Ureter (tissue), 1 donor: Measurements from ENCODE around the gene KCNA10. TPM values are rescaled to one million over a fixed set of nuclear protein-coding genes. Genes with fewer than 3 reads are reported as not detected.

ENCODE experiments used
- DNase-seq: peaks from one replicate; pipeline ENCODE4 v3.0.0-alpha.2; 2020; ENCODE audit warnings: low spot score
- total RNA-seq: library from RNA; stranded (reverse); gene quantifications from one replicate; pipeline ENCODE4 v1.2.4, GENCODE V29; 2023
- donor health status: DM: yes; HTN: yes; CAD: no.

KCNA10 gene
- total RNA-seq, 1 donor from 2014 or later = not detected

DNA sequence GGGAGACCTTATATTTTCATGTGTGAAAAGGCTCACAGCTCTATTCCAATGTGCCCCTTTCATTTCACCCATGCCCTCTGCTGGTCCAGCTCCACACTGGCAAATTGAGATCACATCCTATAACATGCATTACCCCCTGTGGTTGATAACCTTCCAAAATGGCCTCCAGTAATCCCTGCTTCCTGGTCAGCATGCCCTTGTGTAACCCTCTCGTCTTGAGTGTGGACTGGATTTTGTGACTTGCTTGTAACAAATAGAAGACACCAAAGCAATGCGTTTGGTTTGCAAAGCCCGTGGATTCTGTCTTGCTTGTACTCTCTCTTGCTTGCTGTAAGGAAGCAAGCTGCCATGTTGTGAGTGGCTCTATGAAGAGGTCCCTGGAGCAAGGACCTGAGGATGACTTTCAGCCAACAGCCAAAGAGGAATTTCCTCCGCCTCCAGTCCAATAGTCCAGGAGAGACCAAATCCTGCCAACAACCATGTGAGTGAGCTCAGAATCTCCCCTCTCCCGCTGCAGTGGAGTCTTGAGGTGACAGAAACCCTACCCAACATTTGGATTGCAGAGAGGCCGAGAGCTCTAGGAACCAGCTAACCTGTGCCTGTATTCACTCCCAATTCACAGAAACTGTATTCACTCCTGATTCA lies 17.4 kb downstream of the KCNA10 start:
- no peak for DNase-seq

DNA sequence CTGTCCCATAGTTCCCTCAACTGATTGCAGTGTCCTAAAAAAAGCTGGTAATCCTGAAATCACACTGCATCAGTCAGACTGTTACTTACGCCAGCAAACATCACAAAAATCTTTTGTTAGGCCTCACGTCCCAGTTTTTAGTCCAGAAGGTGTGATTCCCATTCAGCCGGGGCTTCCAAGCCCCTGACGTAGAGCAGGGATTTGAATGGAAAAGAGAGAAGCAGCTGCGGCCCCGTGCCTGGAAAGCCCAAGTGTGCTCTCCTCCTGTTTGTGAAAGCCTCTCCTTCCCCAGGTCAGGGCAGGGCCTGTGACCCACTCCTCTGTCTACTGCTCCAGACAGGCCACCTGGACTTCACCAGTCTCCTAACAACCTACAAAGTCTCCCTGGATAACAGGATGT lies 20.7 kb downstream of the KCNA10 start:
- DNase-seq = no peak

DNA sequence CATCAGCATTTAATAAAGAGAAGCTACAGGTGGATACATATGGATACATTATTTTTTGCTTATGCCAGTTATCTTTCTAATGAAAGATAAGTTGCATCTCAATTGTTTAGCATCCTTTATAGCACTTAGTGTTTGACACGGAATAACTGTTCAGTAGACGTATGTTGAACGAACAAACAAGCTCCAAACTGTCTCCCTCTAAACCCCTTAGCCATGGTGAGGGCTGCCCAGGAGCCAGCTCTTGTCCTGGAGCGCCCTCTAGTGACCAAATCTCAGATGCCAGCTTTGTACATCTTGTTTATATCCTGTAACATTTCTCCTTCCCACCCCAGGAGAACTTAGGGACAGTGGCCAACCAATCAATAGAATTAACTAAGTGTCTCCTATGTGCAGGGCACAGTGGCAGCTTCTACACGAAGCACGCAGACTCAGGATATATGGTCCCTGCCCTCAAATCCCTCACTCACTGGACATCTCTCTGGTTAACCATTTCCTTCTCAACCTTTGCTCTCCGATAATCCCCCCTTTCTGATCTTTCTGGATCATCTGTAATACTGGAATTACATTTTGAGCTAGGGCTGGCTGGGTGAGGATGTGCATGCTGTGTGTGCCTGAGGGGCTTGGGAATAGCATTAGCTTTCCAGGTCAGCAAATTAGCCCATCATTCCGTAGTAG lies 22.9 kb downstream of the KCNA10 start:
- peak; percentile 83 for DNase-seq

DNA sequence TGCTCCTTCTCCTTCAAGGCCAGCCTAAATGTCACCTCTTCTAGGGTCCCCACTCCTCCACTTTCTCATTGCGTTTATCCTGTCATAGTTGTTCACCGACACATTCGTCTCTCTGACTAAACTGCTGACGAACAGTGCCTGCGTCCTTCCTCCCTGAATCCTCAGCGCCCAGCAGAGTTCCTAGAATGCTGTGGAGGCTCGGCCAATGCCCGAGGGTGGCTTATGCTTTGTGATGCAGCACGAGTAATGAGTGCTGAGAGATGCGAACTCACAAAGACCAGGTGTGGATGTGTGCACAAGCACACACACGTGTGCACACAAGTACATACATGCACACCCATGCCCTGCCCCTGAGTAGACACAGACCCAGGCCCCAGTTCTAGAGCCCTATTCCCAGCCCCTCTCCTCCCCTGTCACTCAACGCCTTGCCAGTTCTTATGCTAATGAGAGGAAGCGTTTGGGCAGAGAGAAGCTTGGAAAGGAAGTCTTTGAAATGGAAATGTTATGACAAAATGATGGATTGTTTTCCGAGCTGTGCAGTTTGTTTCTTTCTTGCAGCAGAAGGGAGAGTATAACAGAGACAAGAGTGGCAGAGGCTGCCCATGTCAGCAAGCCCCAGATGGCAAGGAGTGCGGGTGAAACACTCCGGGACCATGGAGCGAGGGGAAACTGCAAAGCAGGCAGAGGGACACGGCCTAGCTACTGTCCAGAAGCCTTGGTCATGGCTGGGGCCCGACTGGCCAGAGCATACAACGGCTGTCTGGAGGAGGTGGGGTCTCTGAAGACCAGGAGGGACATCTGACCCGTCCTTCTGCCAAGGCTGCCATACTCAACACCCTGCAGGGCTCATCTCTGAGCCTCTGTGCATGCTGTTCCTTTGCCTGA lies 24.2 kb downstream of the KCNA10 start:
- no peak for DNase-seq

DNA sequence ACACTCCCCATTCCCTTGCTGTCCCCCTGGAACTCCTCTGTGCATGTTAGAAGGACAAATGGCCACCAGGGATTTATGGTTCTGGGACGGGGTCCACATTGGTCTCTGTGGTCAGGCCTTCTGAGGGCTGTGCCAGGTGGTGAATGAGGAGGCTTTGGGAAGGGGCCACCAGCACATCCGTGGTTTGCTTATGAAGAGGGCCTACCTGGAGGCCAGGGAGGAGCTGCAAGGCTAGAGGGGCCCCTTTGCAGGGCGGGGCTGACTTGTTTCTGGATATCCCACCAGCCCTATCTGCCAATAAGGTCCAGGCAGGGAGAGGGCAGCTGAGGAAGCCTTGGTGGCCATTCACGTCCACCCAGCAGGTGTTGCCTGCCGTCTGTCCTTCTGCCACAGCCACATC lies 24.9 kb downstream of the KCNA10 start:
- no peak for DNase-seq

DNA sequence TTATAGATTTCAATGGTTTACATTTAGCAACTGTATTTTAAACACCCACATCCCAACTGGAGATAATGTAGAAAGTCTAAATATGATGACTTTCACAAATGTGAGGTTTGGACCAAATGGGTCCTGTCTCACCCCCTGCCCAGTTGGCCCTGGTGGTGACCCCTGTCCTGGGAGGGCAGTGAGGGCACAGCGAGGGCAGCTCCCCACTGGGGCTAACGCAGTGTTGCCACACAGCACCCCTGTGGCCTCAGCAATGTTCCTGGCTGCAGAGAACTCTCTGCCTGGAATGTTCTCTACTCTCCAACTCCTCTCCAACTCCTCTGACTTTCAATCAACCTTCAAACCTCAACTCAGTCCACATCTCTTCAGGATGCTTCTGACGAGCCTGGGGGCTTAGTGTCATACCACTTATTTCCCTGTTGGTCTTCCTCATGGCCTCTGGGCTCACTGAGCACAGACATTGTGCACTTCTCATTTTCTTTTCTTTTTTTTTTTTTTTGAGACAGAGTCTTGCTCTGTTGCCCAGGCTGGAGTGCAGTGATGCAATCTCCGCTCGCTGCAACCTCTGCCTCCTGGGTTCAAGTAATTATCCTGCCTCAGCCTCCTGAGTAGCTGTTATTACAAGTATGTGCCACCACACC lies 25.8 kb downstream of the KCNA10 start:
- no peak for DNase-seq

DNA sequence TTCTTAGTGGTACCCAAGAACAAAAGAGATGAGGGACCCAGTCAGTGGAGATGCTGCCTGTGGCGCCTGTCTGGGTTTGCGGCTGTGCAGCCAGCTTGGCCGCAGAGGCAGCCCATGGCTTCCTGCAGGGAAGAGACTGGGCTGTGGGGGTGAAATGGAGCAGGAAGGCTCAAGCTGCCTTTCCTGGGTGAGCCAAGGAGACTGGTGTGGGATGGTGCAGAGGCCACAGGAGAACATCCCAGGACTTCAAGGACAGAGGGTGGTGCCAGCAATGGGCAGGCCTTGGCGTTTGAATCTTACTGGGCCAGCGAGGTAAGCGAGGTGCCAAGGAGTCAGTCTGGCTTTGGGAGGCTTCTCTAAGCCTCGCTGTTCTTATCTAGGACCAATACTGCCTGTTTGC lies 26.4 kb downstream of the KCNA10 start:
- DNase-seq = no peak

DNA sequence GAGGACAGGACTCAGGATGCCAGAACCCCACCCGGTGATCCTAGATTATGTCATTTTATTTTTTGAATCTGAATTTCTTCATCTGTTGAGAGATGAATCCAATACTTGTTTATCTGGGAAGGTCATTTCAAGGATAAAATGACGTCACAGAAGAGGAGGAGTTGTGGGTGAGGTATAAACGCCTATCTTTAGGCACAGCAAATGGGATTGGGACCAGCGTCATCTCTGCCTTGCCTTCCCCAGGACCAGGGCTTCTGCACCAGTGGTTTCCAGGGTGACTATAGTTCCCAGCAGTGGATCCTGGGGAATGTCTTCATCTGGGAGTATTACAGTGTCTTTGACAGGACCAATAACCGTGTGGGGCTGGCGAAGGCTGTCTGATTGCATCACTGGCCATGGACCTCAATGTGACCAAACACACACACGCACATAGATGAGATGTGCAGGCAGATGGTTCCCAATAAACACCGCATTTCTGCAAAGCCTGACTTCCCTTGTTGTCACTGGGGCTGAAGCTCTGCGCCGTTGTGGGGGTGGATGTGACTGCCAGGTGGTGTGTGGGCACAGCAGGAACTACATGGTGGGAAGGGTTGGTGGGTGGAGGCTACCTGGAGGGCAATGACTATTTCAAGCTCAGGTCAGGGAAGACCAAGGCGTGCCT lies 28.1 kb downstream of the KCNA10 start:
- DNase-seq = no peak

DNA sequence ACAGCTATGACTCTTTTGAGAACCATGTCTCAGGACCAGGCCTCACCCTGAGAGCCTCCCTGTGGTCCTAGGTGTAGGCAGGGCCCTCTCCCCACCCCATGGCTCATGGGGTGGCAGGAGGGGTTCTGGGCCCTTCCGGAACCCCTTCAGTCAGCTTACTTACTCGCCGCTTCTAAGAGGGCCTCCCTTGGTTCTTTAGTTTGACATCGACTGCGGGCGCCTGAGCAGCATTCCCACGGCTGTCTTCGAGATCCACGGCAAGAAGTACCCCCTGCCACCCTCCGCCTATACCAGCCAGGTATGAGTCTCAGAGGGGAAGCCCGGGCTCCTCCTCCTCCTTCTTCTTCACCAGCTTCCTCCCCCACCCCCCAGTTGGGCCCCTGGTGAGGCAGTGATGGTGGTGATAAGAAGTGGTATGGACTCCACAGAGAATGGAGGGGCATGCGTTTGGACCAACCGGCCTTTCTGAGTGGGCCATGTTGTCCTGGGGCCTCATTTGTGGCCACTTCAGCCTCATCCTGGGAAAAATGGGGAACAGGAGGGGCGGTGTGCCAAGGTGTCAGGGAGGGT lies 28.9 kb downstream of the KCNA10 start:
- DNase-seq = no peak

DNA sequence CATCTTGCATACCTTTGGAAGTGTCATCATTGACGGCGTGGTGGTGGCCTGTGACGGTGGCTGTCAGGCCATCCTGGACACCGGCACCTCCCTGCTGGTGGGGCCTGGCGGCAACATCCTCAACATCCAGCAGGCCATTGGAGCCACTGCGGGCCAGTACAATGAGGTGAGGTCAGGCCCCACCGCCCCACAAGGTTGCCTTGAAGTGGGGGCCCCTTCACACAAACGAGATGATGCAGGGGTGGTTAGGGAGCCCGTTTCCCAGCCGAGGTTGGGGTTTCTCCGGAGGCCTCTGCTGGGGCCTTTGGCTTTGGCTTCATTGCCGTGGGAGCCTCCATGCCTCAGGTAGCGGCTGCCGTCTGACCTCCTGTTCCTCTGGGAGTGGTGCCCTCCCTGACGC lies 29.6 kb downstream of the KCNA10 start:
- no peak for DNase-seq

DNA sequence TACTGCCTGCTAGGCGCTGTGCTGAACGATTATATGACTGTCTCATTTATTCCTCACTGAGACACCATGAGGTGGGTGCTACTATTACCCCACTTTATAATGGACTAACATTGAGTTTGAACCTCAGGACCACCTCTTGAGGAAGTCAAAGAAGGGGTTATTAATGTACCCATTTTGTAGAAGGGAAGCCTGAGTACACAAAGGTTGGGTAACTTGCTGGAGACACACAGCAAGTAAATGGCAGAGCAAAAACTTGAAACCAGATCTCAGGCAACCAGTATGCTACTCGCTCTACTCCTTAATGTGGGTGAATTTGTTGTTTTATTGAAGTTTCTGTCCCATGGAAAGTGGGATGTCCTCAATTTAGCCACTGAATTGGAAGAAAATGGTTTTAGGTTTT lies 30.1 kb downstream of the KCNA10 start:
- DNase-seq = no peak

DNA sequence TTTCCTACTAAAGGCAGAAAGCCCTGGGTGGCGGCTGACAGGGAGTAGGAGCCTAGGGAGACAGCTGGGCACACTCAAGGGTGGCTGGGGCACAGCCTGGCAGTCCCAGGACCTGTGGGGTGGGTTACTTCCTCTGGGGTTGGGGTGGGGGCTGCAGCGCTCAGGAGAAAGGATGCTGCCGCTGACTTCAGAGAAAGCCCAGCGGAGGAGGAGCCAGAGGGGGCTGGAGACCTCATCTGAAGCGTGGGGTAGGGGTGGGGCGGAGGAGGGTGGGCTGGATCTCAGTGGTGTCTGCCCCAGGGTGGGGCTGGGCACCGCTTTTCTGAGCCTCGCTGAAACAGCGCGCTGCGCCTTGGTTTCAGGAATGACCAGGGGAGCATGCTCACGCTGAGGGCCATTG lies 30.8 kb downstream of the KCNA10 start:
- DNase-seq = no peak

DNA sequence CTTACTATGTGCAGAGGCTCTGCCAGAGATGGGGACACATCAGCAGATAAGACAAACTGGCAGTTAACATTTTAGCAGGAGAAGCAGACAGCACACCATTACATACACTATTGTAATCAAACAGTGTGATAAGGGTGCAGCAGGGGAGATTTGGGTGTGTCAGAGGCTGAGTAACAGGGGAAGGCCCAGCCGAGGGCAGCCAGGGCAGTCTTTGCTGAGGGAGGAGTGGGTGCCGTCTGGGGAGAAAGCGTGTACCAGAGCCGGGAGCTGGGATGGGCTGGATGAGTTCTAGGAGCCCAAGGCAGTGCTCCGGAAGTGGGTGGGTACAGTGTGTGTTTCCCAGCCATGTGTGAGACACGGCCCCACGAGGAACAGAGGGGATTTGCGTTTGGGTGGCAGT lies 31.2 kb downstream of the KCNA10 start:
- no peak for DNase-seq

DNA sequence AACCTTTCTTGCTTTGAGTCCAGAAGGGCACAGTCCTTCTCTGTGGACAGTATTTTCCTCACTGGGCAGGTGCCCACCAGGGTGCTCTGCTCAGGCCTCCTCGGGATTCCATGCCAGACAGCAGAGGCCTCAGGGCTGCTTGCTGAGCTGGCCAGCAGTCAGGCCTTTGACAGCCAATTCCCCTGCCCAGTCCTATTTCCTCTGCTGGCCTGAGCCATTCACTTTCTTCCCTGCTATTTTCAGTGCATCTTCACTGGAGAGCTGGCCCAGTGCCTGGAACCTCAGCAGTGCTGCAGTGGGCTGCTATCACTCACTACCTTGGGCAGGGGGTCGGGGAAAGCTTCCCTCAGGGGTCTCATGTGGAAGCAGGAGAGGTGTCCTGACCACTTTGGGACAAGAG lies 33.2 kb downstream of the KCNA10 start:
- no peak for DNase-seq

DNA sequence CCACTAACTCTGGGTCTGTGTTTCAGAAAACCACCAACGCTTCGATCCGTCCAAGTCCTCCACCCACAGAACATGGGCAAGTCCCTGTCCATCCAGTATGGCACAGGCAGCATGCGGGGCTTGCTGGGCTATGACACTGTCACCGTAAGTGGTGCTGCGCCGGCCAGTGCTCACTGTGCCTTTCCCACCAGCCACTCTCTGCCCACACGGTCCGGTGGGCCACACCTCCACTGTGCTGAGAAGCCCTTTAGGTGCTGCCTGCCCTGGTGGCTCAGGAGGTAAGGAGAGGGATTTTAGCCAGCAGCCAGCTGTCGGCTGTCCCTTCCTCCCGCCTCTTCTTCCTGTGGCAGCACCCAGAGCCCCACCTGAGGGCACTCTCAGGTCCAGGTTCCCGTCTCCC lies 34.2 kb downstream of the KCNA10 start:
- no peak for DNase-seq

DNA sequence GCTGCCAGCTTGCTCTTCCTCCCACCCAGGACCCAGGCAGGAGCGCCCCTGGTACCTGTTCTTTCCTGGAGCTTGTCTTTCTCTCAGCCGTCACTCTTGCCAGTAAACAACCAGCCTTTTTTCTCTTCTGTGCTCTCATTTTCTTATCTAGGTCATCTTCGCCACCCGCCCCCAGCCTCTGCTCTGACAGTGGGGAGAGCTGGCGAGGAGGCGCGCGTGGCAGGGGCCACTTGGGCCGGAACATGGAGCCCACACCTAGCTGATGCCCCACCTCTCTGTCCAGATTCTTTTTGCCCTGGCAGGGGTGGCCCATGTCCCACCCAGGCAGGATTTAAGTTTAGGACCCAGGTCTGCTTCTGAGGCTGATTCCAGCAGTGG lies 35.7 kb downstream of the KCNA10 start:
- DNase-seq = no peak

DNA sequence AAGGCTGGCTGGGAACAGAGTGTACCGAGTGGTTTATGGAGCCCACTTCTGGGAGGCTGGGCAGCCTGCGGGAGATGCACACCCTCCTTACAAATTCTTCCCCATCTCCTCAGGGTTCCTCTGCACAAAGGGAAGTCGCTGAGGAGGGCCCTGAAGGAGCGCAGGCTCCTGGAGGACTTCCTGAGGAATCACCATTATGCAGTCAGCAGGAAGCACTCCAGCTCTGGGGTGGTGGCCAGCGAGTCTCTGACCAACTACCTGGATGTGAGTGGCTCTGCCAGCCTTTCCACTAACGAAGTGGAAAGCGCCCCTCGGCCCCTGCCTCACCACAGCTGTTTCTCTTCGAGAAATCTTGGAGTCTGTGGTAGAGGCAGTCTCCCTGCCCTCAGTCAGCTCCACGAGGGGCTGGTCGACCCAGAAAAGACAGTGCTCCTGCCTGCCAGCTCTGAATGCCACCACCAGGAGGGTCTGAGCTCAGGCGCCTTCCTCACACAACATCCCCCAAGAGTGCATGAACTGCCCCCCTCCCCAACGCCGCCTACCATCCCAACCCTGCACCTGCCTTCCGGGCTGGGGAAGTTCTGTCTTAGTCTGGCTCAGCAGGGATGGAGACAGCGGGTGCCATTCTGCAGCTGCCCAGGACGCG lies 36.2 kb downstream of the KCNA10 start:
- no peak for DNase-seq

DNA sequence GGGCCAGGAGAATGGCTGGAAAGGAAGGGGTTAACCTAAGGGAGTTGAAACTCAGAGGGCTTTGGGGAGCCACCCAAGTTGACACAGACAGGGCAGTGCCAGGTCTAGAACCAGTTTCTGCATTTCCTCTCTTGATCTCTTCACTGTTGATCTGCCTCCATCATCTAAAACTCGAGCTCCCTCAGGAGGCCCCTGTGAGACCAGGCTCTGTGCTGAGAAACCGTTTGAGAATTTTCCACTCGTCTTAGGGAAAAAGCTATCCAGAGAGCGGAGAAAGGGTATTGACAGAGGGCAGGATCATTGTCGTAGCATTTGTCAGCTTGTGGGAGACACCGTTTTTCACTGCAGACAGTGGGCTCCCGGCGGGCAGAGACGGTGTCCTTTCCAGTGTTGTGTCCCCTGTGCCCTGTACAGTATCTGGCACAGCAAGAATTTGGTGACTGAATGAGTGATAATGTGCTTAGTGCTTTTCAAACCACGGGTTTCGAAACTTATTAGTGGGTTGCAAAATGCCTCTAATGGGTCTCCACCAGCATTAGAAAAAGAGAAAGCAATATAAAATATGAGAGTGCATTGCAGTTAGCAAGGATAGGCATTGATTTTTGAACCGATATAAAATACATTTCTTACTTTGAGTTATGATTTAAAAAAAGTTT lies 36.9 kb downstream of the KCNA10 start:
- no peak for DNase-seq

DNA sequence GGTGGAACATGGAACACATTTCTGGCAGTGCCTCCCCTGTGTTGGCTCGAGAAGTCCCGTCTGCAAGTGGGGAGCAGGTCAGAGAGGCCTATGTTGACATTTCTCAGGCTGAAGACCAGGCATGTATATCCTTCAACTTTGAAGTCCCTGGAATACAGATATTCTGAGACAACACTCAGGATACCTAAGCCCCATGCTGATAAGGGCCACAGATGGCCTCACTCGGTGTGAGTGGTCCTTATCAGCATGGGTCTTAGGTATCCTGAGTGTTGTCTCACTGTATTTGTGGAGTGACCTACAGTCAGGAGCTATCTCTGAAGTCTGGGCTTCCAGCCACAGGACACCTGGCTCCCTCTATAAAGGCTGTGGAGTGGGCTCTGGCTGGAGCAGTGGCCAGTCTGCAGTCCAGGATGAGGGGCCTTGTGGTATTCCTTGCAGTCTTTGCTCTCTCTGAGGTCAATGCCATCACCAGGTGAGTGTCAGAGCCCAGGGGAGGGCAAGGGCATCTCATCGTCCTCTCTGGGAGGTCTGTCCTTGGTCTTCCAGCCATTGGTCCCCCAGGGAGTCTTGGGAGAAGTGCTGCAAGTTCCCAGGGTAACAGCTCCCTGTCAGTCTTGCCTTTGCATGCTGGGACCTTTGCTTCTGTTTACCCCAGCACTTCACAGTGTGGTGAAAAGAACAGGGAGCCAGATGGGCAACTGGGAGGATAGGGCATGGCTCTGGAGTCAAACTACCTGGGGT lies 38.4 kb downstream of the KCNA10 start:
- no peak for DNase-seq

DNA sequence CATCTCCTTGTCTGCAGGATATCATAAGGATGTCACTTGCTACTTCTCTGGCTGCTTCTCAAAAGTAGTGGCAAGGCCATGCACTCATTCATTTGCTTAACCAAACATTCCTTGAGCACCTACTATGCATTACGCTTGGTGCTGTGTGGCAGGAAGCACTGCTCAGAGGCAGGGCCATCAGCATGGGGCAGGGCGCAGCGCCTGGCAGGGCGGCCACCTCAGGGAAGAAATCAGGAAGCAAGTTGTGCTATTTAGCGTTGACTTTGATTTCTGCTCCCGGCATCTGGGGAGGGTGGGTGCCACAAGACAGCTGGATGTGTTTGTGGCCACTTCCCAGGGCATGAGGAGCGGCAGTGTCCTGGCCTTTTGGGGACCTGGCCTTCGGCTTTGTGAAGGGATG lies 40.1 kb downstream of the KCNA10 start:
- DNase-seq = no peak
